Type B pancreatic cell (in vitro differentiated cells): ENCODE measurements around the gene PHACTR1. TPM values are rescaled to one million over a fixed set of nuclear protein-coding genes. Genes with fewer than 3 reads are reported as not detected.

Experiments
- DNase-seq: peaks from one replicate; pipeline ENCODE4 v3.0.0; 2021; ENCODE audit warnings: mixed read lengths; ENCODE audit not compliant: unreplicated experiment; ENCODE audit errors: extremely low spot score
- H3K27ac Mint-ChIP-seq: 2 replicates; pipeline ENCODE4 v1.8.0; 2021; ENCODE audit warnings: mild to moderate bottlenecking, mixed read lengths
- H3K27me3 Mint-ChIP-seq: 2 replicates; pipeline ENCODE4 v1.8.0; 2021; ENCODE audit warnings: mixed read lengths
- H3K36me3 Mint-ChIP-seq: 2 replicates; pipeline ENCODE4 v1.8.0; 2021; ENCODE audit warnings: mixed read lengths
- H3K4me1 Mint-ChIP-seq: one replicate; pipeline ENCODE4 v1.8.0; 2021; ENCODE audit warnings: mixed read lengths; ENCODE audit not compliant: unreplicated experiment
- H3K4me3 Mint-ChIP-seq: 2 replicates; pipeline ENCODE4 v1.8.0; 2021; ENCODE audit warnings: mild to moderate bottlenecking, mixed read lengths
- H3K9me3 Mint-ChIP-seq: 2 replicates; pipeline ENCODE4 v1.8.0; 2021; ENCODE audit warnings: mixed read lengths
- CTCF ChIP-seq: fragments of 200-600 bp; sonication (generic); conservative IDR thresholded peaks from 2 replicates; pipeline ENCODE4 v1.5.0; 2021; ENCODE audit warnings: antibody characterized with exemption, mild to moderate bottlenecking
- total RNA-seq: library from RNA; stranded (reverse); gene quantifications from 2 replicates; pipeline ENCODE4 v1.2.1, GENCODE V29; 2021; ENCODE audit warnings: low replicate concordance

Gene PHACTR1
- total RNA-seq, 1 donor from 2014 or later = 12.3 TPM

DNA sequence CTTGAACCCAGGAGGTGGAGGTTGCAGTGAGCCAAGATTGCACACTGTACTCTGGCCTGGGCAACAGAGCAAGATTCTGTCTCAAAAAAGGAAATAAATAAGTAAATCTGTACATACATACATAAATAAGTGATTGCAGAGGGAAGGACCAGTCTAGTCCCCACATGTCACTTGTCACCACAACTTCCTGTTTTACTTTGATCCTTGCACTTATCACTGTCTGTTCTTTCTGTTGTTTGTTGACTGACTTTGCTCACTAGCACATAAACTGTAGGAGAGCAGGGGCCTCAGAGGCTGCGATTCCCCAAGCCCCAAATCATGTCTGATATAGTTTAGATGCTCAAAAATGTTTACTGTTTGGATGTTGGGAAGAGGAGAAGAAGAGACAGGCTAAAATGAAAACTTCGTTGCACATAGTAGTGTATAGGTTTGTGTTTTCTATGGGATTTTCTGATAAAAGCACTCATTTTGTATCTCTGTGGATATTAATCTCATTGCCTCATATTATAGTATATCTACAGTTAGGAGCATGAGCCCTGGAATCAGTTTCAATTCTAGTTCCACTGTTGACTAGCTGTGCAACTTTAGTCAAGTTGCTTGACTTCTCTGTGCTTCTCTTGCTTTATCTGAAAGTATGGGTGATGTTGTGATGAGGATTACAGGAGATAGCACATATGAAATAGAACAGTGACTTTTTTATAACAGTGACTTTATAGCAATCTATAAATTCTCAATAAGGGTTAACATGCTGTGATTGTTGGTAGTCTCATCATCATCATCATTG, 446.8 kb downstream of the PHACTR1 start:
- Mint-ChIP-seq H3K36me3 (no peaks in the 10 kb centered on the region), H3K9me3 (peaks cover under 1% of the 10 kb centered on the region), H3K27me3 (peaks cover 3% of the 10 kb centered on the region), H3K27ac (no peak overlapping the region), H3K4me3 (no peak overlapping the region), H3K4me1 (no peaks in the 10 kb centered on the region)
- DNase-seq = no peak
- TF ChIP-seq CTCF = no peak

- no peak for DNase-seq
- TF ChIP-seq CTCF = no peak
- Mint-ChIP-seq H3K27me3 (peaks cover 12% of the 10 kb centered on the region), H3K4me3 (no peak overlapping the region), H3K36me3 (no peaks in the 10 kb centered on the region), H3K4me1 (no peaks in the 10 kb centered on the region), H3K27ac (no peak overlapping the region), H3K9me3 (peaks cover 7% of the 10 kb centered on the region)
Observed at GRCh38 chr6:13164291-13164690, 447.7 kb downstream of the PHACTR1 start.

DNA sequence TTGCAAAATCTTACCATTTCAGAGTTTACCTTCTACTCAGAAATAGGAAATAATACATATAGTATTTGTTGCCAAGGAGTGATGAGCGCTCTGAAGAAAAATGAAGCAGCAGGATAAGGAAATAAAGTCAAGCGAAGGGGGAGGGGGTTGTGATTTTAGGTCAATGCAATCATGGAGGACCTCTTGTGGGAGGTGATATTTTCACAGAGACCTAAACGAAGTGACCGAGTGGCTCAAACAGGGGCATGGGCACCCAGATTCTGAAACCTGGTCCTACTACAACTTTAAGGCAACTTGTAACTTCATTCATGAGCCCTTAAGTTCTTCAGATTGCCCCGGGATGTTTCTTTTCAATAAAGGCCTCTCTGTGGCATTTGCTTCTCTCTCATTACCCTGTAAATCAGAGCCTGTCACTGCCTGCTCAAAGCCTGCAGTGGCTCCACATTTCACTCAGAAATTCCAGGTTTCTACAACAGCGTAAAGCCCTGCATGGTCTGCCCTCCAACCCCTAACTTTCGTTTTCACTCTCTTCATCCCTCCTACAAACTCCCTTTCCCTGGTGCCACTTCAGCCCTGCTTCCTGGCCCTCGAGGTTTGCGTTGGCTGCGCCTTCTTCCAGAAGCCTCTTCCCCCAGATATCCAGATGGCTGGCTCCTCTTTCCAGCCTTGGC, 449.1 kb downstream of the PHACTR1 start:
- DNase-seq = no peak
- TF ChIP-seq CTCF = no peak
- Mint-ChIP-seq H3K36me3 (no peaks in the 10 kb centered on the region), H3K4me1 (no peaks in the 10 kb centered on the region), H3K4me3 (no peak overlapping the region), H3K27me3 (peaks cover 13% of the 10 kb centered on the region), H3K9me3 (peaks cover 7% of the 10 kb centered on the region), H3K27ac (no peak overlapping the region)

DNA sequence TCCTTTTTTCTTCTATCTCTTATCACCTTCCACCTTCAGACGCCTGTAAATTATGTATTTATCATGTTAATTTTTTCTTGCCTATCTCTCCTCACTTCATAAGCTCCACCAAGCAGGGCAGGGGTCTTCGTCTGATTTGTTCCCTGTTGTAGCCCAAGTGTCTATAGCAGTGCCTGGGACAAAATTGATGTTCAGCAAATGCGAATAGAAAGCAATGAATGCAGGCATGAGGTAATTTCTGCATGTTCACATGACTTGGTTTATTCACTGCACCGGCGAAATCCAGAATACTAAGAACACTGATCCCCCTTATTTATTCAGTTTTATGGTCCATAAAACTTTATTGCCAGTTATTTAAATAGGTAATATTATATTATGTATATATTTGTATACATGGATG, 449.7 kb downstream of the PHACTR1 start:
- Mint-ChIP-seq H3K4me3 (no peak overlapping the region), H3K4me1 (no peaks in the 10 kb centered on the region), H3K36me3 (no peaks in the 10 kb centered on the region), H3K9me3 (peaks cover 7% of the 10 kb centered on the region), H3K27ac (no peak overlapping the region), H3K27me3 (peaks cover 13% of the 10 kb centered on the region)
- TF ChIP-seq CTCF = no peak
- DNase-seq = no peak

- no peak for DNase-seq
- H3K27ac Mint-ChIP-seq = no peak overlapping the region
- H3K4me1 Mint-ChIP-seq = no peaks in the 10 kb centered on the region
- peaks cover 13% of the 10 kb centered on the region for H3K27me3 Mint-ChIP-seq
- no peak overlapping the region for H3K4me3 Mint-ChIP-seq
- no peak for TF ChIP-seq CTCF
- no peaks in the 10 kb centered on the region for H3K36me3 Mint-ChIP-seq
- H3K9me3 Mint-ChIP-seq = peaks cover 7% of the 10 kb centered on the region
Observed at GRCh38 chr6:13166916-13167315, 450.3 kb downstream of the PHACTR1 start.
